HEK293 (cell line): ENCODE data around the gene EGR2.

Source experiments
- CTCF ChIA-PET: fragments of 350-600 bp; formaldehyde crosslinking; extraction: SDS; loops from one replicate; lab custom pipeline; 2021; ENCODE audit warnings: antibody characterized with exemption; lab: Yijun Ruan, JAX
- POLR2A ChIA-PET: fragments of 300-600 bp; formaldehyde crosslinking; extraction: SDS; loops from one replicate; lab custom pipeline; 2020; ENCODE audit warnings: antibody characterized with exemption, inconsistent platforms; lab: Yijun Ruan, JAX
- H3K27ac ChIP-seq: fragments of 200-500 bp; sonication (Bioruptor generic); 2 replicates; pipeline ENCODE4 v1.5.1; 2014; ENCODE audit warnings: low read depth, low read length, control low read depth, inconsistent platforms; ENCODE audit errors: extremely low read depth
- H3K36me3 ChIP-seq, 2 experiments: fragments of 200-500 bp in 1 of 2; sonication (Bioruptor generic) in 1 of 2; 1 replicate in 1 of 2; 2 replicates in 1 of 2; pipeline ENCODE4 v1.5.1; 2014 to 2017; ENCODE audit warnings: inconsistent platforms in 2 of 2, low read length in 2 of 2; ENCODE audit not compliant: control insufficient read depth in 2 of 2, insufficient read depth in 1 of 2
- H3K4me1 ChIP-seq: fragments of 200-500 bp; sonication (Bioruptor generic); 2 replicates; pipeline ENCODE4 v1.5.1; 2014; ENCODE audit warnings: mild to moderate bottlenecking, low read length, inconsistent platforms; ENCODE audit not compliant: control insufficient read depth, insufficient read depth
- H3K4me3 ChIP-seq: 2 replicates; pipeline ENCODE4 v1.5.1; 2011; ENCODE audit warnings: low read depth, mild to moderate bottlenecking, control low read depth, low read length, moderate library complexity
- H3K9me3 ChIP-seq: fragments of 200-500 bp; sonication (Bioruptor generic); 2 replicates; pipeline ENCODE4 v1.5.1; 2014; ENCODE audit warnings: low read depth, low read length, inconsistent platforms; ENCODE audit not compliant: control insufficient read depth, insufficient read depth
- BCL11B ChIP-seq: fragments of 450-650 bp; formaldehyde crosslinking; IDR thresholded peaks from 2 replicates; pipeline ENCODE4 v1.5.1; 2016; ENCODE audit warnings: low read depth, missing biosample characterization, missing genetic modification characterization
- MZF1 ChIP-seq: fragments of 450-650 bp; formaldehyde crosslinking; IDR thresholded peaks from 2 replicates; pipeline ENCODE4 v1.5.1; 2017; ENCODE audit warnings: missing biosample characterization, missing genetic modification characterization, borderline replicate concordance
- REPIN1 ChIP-seq: fragments of 450-650 bp; formaldehyde crosslinking; IDR thresholded peaks from 2 replicates; pipeline ENCODE4 v1.5.1; 2017; ENCODE audit warnings: missing biosample characterization, missing genetic modification characterization, low read depth
- TSHZ1 ChIP-seq: fragments of 450-650 bp; formaldehyde crosslinking; IDR thresholded peaks from 2 replicates; pipeline ENCODE4 v1.5.1; 2016; ENCODE audit warnings: missing biosample characterization, missing genetic modification characterization, borderline replicate concordance
- ZNF121 ChIP-seq: fragments of 450-650 bp; formaldehyde crosslinking; IDR thresholded peaks from 2 replicates; pipeline ENCODE4 v1.5.1; 2016; ENCODE audit warnings: missing biosample characterization, missing genetic modification characterization
- ZNF155 ChIP-seq: fragments of 450-650 bp; formaldehyde crosslinking; IDR thresholded peaks from 2 replicates; pipeline ENCODE4 v1.5.1; 2016; ENCODE audit warnings: missing biosample characterization, missing genetic modification characterization
- ZNF211 ChIP-seq: fragments of 450-650 bp; formaldehyde crosslinking; IDR thresholded peaks from 2 replicates; pipeline ENCODE4 v1.5.1; 2016; ENCODE audit warnings: low read depth, missing biosample characterization, missing genetic modification characterization
- ZNF580 ChIP-seq: fragments of 450-650 bp; formaldehyde crosslinking; IDR thresholded peaks from 2 replicates; pipeline ENCODE4 v1.5.1; 2016; ENCODE audit warnings: missing biosample characterization, missing genetic modification characterization
- ZNF670 ChIP-seq: fragments of 450-650 bp; formaldehyde crosslinking; IDR thresholded peaks from 2 replicates; pipeline ENCODE4 v1.5.1; 2016; ENCODE audit warnings: missing biosample characterization, missing genetic modification characterization, low read depth
- TF ChIP-seq, protein P1 (sequence below): fragments of 450-650 bp; formaldehyde crosslinking; IDR thresholded peaks from 2 replicates; pipeline ENCODE4 v1.5.1; 2017; ENCODE audit warnings: missing biosample characterization, mild to moderate bottlenecking, missing genetic modification characterization, moderate library complexity
- TF ChIP-seq, protein P2 (sequence below): fragments of 450-650 bp; formaldehyde crosslinking; IDR thresholded peaks from 2 replicates; pipeline ENCODE4 v1.5.1; 2016; ENCODE audit warnings: missing biosample characterization, missing genetic modification characterization

EGR2 gene

GRCh38 chr10:62790571-62790970, 25.6 kb downstream of the EGR2 start:
- ChIA-PET CTCF (no interaction called here), POLR2A (no interaction called here)
- no peak for TF ChIP-seq ZNF580
- no peak for TF ChIP-seq ZNF121 (tag by site-specific recombination)
- no peak for TF ChIP-seq TSHZ1 (tag by site-specific recombination)
- TF ChIP-seq MZF1 (tag by site-specific recombination): no peak
- TF ChIP-seq, protein P1, sequence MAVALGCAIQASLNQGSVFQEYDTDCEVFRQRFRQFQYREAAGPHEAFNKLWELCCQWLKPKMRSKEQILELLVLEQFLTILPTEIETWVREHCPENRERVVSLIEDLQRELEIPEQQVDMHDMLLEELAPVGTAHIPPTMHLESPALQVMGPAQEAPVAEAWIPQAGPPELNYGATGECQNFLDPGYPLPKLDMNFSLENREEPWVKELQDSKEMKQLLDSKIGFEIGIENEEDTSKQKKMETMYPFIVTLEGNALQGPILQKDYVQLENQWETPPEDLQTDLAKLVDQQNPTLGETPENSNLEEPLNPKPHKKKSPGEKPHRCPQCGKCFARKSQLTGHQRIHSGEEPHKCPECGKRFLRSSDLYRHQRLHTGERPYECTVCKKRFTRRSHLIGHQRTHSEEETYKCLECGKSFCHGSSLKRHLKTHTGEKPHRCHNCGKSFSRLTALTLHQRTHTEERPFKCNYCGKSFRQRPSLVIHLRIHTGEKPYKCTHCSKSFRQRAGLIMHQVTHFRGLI (tag by site-specific recombination): no peak
- no peak for TF ChIP-seq BCL11B (tag by site-specific recombination)
- no peak for TF ChIP-seq ZNF211
- no peak for TF ChIP-seq REPIN1 (tag by site-specific recombination)
- no peak for TF ChIP-seq ZNF670
- TF ChIP-seq ZNF155 (tag by site-specific recombination): no peak

GRCh38 chr10:62790019-62790555, 26.1 kb downstream of the EGR2 start:
- ChIA-PET POLR2A (no interaction called here), CTCF (interaction anchor here (0.6 to 1.0 kb wide), 3 partner anchors 19 to 235 kb away, joined by 3 to 6 read pairs (median 3); no protein-coding TSS in a partner anchor)
- no peak overlapping the region for H3K4me3 ChIP-seq
- no peaks in the 10 kb centered on the region for H3K9me3 ChIP-seq
- no peaks in the 10 kb centered on the region for H3K4me1 ChIP-seq
- no peaks in the 10 kb centered on the region for H3K36me3 ChIP-seq
- H3K27ac ChIP-seq: no peak overlapping the region
- TF ChIP-seq BCL11B (tag by site-specific recombination): no peak
- TF ChIP-seq, protein P2, sequence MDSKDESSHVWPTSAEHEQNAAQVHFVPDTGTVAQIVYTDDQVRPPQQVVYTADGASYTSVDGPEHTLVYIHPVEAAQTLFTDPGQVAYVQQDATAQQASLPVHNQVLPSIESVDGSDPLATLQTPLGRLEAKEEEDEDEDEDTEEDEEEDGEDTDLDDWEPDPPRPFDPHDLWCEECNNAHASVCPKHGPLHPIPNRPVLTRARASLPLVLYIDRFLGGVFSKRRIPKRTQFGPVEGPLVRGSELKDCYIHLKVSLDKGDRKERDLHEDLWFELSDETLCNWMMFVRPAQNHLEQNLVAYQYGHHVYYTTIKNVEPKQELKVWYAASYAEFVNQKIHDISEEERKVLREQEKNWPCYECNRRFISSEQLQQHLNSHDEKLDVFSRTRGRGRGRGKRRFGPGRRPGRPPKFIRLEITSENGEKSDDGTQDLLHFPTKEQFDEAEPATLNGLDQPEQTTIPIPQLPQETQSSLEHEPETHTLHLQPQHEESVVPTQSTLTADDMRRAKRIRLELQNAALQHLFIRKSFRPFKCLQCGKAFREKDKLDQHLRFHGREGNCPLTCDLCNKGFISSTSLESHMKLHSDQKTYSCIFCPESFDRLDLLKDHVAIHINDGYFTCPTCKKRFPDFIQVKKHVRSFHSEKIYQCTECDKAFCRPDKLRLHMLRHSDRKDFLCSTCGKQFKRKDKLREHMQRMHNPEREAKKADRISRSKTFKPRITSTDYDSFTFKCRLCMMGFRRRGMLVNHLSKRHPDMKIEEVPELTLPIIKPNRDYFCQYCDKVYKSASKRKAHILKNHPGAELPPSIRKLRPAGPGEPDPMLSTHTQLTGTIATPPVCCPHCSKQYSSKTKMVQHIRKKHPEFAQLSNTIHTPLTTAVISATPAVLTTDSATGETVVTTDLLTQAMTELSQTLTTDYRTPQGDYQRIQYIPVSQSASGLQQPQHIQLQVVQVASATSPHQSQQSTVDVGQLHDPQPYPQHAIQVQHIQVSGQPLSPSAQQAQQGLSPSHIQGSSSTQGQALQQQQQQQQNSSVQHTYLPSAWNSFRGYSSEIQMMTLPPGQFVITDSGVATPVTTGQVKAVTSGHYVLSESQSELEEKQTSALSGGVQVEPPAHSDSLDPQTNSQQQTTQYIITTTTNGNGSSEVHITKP: peak; percentile 57; the same call in 1 of the 2 replicates

More at GRCh38 chr10:62790571-62790970, 25.6 kb downstream of the EGR2 start:
- no peaks in the 10 kb centered on the region for H3K4me1 ChIP-seq
- H3K27ac ChIP-seq: no peak overlapping the region
- H3K36me3 ChIP-seq: no peaks in the 10 kb centered on the region
- no peak overlapping the region for H3K4me3 ChIP-seq
- no peaks in the 10 kb centered on the region for H3K9me3 ChIP-seq
